ENCODE data around the gene KRT9.

GRCh38 chr17:41519501-41520224 is 52.2 kb downstream of the KRT9 start:
- no peak for TF ChIP-seq CTCF (IDR thresholded peaks at IDR 0.05; ENCODE audit: low read depth, low read length)
- TF ChIP-seq MAX (IDR thresholded peaks at IDR 0.05; ENCODE audit: low read depth, low read length) = no peak
- TF ChIP-seq POLR2A (IDR thresholded peaks at IDR 0.05; ENCODE audit: extremely low read depth, insufficient read length) = no peak
- TF ChIP-seq MYC (IDR thresholded peaks at IDR 0.05; ENCODE audit: low read depth, low read length) = no peak
